Hepatocyte (in vitro differentiated cells): ENCODE data around the gene NEDD4L. TPM values are rescaled to one million over a fixed set of nuclear protein-coding genes. Genes with fewer than 3 reads are reported as not detected.
"Not testable (repeated sequence)": the region's sequence is repeated elsewhere in the genome, so short reads cannot be mapped to it uniquely, and the experiment has no call there.

Experiments
- DNase-seq: peaks from one replicate; pipeline ENCODE4 v3.0.0-alpha.2; 2016; ENCODE audit warnings: low spot score
- H2AFZ ChIP-seq: fragments of 200-600 bp; sonication (generic); 2 replicates; pipeline ENCODE4 v1.6.0; 2016; ENCODE audit warnings: antibody characterized with exemption, mild to moderate bottlenecking
- H3K27ac ChIP-seq: fragments of 200-600 bp; sonication (generic); 2 replicates; pipeline ENCODE4 v1.5.1; 2016; ENCODE audit warnings: mild to moderate bottlenecking
- H3K27me3 ChIP-seq: fragments of 200-600 bp; sonication (generic); 2 replicates; pipeline ENCODE4 v1.6.1; 2016
- H3K36me3 ChIP-seq: fragments of 200-600 bp; sonication (generic); replicated peaks from 2 replicates; pipeline ENCODE4 v1.5.1; 2016; ENCODE audit warnings: low read depth; ENCODE audit not compliant: insufficient read depth
- H3K4me1 ChIP-seq: fragments of 200-600 bp; sonication (generic); 2 replicates; pipeline ENCODE4 v1.5.1; 2016; ENCODE audit warnings: mild to moderate bottlenecking, moderate library complexity; ENCODE audit not compliant: insufficient read depth
- H3K4me2 ChIP-seq: fragments of 200-600 bp; sonication (generic); 2 replicates; pipeline ENCODE4 v1.6.0; 2016
- H3K4me3 ChIP-seq: fragments of 200-600 bp; sonication (generic); 2 replicates; pipeline ENCODE4 v1.5.1; 2016; ENCODE audit warnings: mild to moderate bottlenecking
- H3K79me2 ChIP-seq: fragments of 200-600 bp; sonication (generic); 2 replicates; pipeline ENCODE4 v1.6.0; 2017; ENCODE audit warnings: mild to moderate bottlenecking
- H3K9me2 ChIP-seq: fragments of 200-600 bp; sonication (generic); replicated peaks from 2 replicates; pipeline ENCODE4 v1.6.0; 2017; ENCODE audit warnings: mild to moderate bottlenecking; ENCODE audit not compliant: insufficient read depth
- H3K9me3 ChIP-seq: fragments of 200-600 bp; sonication (generic); 2 replicates; pipeline ENCODE4 v1.5.1; 2016; ENCODE audit warnings: low read depth, mild to moderate bottlenecking
- H4K20me1 ChIP-seq: fragments of 200-600 bp; sonication (generic); 2 replicates; pipeline ENCODE4 v1.6.0; 2016; ENCODE audit warnings: mild to moderate bottlenecking; ENCODE audit not compliant: insufficient read depth, poor library complexity, severe bottlenecking
- EZH2 ChIP-seq: fragments of 200-600 bp; sonication (generic); IDR thresholded peaks from 2 replicates; pipeline ENCODE4 v1.6.1; 2016; ENCODE audit warnings: antibody characterized with exemption, mild to moderate bottlenecking, borderline replicate concordance
- EZH2phosphoT487 ChIP-seq: fragments of 200-600 bp; sonication (generic); IDR thresholded peaks from one replicate; pipeline ENCODE4 v1.6.1; 2018; ENCODE audit warnings: antibody characterized with exemption, mild to moderate bottlenecking, low read depth, moderate library complexity; ENCODE audit not compliant: unreplicated experiment, severe bottlenecking
- WGBS: methylation state at CpG from one replicate; pipeline ENCODE4 v1.1.6; 2016; ENCODE audit warnings: low lambda C conversion rate; ENCODE audit errors: missing lambda C conversion rate; 5-methylcytosine and 5-hydroxymethylcytosine counted together
- polyA plus RNA-seq: library from polyadenylated mRNA; unstranded; fragments of >200 nt; fragmentation: Nextera tagmentation; extraction: Ambion mirVana; gene quantifications from 2 replicates; pipeline ENCODE4 v1.2.1, GENCODE V29; 2016
- total RNA-seq: library from RNA; depleted of rRNA; stranded (reverse); fragments of >200 nt; gene quantifications from 2 replicates; pipeline ENCODE4 v1.2.3, GENCODE V29; 2014
- TF ChIP-seq, protein P1 (sequence below): fragments of 200-600 bp; sonication (generic); IDR thresholded peaks from 2 replicates; pipeline ENCODE4 v1.5.1; 2016; ENCODE audit warnings: antibody characterized with exemption, mild to moderate bottlenecking; ENCODE audit not compliant: poor library complexity

Gene NEDD4L
- total and polyA plus RNA-seq, 2 experiments from 2014 or later, result 104 to 140 TPM

GRCh38 chr18:58378411-58379379 is 334.7 kb downstream of the NEDD4L start:
- Histone ChIP-seq H4K20me1 (no peaks in the 10 kb centered on the region), H3K79me2 (peaks cover 4% of the 10 kb centered on the region), H3K4me1 (no peaks in the 10 kb centered on the region), H3K27me3 (no peaks in the 10 kb centered on the region), H3K9me2 (no peaks in the 10 kb centered on the region), H3K9me3 (no peaks in the 10 kb centered on the region), H3K4me3 (no peak overlapping the region), H3K4me2 (no peak overlapping the region), H3K27ac (no peak overlapping the region), H2AFZ (no peak overlapping the region), H3K36me3 (no peaks in the 10 kb centered on the region)
- no peak for DNase-seq
- TF ChIP-seq EZH2, result no peak
- TF ChIP-seq, protein P1, sequence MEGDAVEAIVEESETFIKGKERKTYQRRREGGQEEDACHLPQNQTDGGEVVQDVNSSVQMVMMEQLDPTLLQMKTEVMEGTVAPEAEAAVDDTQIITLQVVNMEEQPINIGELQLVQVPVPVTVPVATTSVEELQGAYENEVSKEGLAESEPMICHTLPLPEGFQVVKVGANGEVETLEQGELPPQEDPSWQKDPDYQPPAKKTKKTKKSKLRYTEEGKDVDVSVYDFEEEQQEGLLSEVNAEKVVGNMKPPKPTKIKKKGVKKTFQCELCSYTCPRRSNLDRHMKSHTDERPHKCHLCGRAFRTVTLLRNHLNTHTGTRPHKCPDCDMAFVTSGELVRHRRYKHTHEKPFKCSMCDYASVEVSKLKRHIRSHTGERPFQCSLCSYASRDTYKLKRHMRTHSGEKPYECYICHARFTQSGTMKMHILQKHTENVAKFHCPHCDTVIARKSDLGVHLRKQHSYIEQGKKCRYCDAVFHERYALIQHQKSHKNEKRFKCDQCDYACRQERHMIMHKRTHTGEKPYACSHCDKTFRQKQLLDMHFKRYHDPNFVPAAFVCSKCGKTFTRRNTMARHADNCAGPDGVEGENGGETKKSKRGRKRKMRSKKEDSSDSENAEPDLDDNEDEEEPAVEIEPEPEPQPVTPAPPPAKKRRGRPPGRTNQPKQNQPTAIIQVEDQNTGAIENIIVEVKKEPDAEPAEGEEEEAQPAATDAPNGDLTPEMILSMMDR, result no peak
- no peak for TF ChIP-seq EZH2phosphoT487
- WGBS, result 90% methylated on average over 28 of the region's 28 CpGs

- peaks cover 4% of the 10 kb centered on the region for H3K79me2 ChIP-seq
- no peak overlapping the region for H2AFZ ChIP-seq
- no peak overlapping the region for H3K4me3 ChIP-seq
- H3K27me3 ChIP-seq, result no peaks in the 10 kb centered on the region
- H4K20me1 ChIP-seq, result no peaks in the 10 kb centered on the region
- H3K36me3 ChIP-seq, result no peaks in the 10 kb centered on the region
- TF ChIP-seq, protein P1, result no peak
- TF ChIP-seq EZH2 (no peak), EZH2phosphoT487 (no peak)
- no peaks in the 10 kb centered on the region for H3K9me2 ChIP-seq
- H3K9me3 ChIP-seq, result no peaks in the 10 kb centered on the region
- no peak overlapping the region for H3K4me2 ChIP-seq
- 84% methylated on average over 15 of the region's 15 CpGs for WGBS
- H3K4me1 ChIP-seq, result no peaks in the 10 kb centered on the region
- H3K27ac ChIP-seq, result no peak overlapping the region
- DNase-seq, result no peak
Observed at GRCh38 chr18:58379443-58379842, 335.4 kb downstream of the NEDD4L start.

- H3K9me2 ChIP-seq, H3K4me2 ChIP-seq, H3K27ac ChIP-seq, H3K79me2 ChIP-seq, H3K4me1 ChIP-seq, H3K4me3 ChIP-seq, H2AFZ ChIP-seq, DNase-seq, H4K20me1 ChIP-seq, H3K9me3 ChIP-seq, H3K36me3 ChIP-seq, H3K27me3 ChIP-seq: not testable (repeated sequence)
- 100% methylated on average over 4 of the region's 4 CpGs for WGBS
Observed at GRCh38 chr18:58380113-58380512, 336.1 kb downstream of the NEDD4L start.

DNA sequence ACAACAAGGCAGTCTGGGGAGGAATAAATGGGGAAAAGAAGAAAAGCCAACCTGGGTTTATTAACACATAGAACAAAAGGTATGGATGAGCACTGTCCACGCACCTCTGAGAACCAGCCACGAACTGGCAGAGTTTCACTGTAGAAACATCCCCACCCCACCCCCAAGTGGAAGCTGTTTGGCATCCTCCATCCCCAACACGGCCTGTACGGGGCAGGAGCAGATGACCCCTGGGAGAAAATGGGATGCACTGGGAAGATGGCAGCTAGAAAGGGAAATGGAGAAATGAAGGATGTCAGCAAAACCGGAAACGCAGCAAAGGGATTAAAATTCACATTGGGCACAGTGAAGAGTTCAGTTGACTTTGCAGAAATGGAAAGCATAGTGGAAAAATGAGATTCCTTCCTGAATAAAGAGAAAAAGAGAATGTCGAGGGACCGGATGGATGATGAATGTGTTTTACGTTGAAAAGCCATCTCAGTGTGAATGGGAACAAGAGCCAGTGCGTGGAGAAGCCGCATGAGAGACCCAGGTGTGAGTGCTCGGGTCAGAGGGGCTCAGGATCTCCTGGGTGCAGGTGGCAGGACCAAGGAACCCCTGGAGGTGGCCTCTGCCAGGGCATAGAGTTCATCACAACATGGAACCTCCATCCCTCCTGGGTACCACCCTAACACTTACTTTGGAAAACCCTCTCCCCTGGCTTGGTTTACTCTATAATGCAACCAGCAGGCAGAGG is 337.8 kb downstream of the NEDD4L start:
- H3K27me3 ChIP-seq, result no peaks in the 10 kb centered on the region
- H3K4me3 ChIP-seq, result no peak overlapping the region
- no peak overlapping the region for H3K4me2 ChIP-seq
- H3K9me3 ChIP-seq, result no peaks in the 10 kb centered on the region
- no peak for DNase-seq
- H3K27ac ChIP-seq, result no peak overlapping the region
- no peaks in the 10 kb centered on the region for H3K36me3 ChIP-seq
- WGBS, result 91% methylated on average over 12 of the region's 12 CpGs
- H3K9me2 ChIP-seq, result no peaks in the 10 kb centered on the region
- TF ChIP-seq, protein P1, result no peak
- no peaks in the 10 kb centered on the region for H3K4me1 ChIP-seq
- H3K79me2 ChIP-seq, result no peaks in the 10 kb centered on the region
- no peak overlapping the region for H2AFZ ChIP-seq
- H4K20me1 ChIP-seq, result no peaks in the 10 kb centered on the region
